SHP77 treated with DMSO at 0.1 percent for 48 hours (cell line): ENCODE measurements around the gene MYH1.
"Not testable (repeated sequence)": the region's sequence is repeated elsewhere in the genome, so short reads cannot be mapped to it uniquely, and the experiment has no call there.

ENCODE experiments used
- DNase-seq: peaks from one replicate; lab custom pipeline; 2025; lab: John Stamatoyannopoulos, UW

MYH1 gene

DNA sequence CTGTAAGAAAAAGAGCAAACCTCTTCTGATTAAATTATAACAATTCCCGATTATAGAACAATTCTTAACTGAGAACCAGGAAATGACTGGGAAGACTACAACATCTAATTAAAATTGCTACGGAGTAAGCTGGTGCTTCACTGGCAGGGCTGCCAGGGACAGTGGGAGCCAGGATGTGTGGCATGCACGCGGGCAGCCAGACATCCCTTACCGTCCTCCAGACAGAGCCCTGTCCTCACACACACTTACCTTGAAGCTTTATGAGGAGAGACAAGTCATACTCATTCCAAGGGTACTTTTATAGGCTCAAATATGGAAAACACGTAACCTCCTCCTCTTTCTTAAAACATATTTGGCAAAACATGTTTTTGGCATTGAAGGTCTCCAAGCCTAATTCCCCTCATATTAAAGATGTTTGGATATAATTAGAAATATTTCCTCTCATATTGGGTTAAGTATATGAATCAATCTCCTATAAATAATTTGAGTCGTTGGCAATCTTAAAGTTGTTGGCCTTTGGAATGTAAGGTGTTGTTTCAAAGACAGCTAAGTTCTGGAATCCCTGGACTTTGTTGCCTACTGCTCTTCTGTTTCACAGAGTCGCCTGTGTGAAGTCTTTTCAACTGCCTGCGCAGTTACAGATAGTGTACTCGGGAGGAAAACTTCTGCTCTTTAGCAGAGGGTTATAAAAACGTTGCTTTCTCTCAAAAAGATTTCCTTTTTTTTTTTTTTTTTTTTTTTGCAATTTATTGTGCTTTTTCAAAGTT, at the start of gene MYH1:
TSS of gene MYH1 (minus strand) at position 272 of the 767 bp plus-strand sequence. CDS start 1,900 bp downstream, outside the sequence.
- DNase-seq, result no peak

DNA sequence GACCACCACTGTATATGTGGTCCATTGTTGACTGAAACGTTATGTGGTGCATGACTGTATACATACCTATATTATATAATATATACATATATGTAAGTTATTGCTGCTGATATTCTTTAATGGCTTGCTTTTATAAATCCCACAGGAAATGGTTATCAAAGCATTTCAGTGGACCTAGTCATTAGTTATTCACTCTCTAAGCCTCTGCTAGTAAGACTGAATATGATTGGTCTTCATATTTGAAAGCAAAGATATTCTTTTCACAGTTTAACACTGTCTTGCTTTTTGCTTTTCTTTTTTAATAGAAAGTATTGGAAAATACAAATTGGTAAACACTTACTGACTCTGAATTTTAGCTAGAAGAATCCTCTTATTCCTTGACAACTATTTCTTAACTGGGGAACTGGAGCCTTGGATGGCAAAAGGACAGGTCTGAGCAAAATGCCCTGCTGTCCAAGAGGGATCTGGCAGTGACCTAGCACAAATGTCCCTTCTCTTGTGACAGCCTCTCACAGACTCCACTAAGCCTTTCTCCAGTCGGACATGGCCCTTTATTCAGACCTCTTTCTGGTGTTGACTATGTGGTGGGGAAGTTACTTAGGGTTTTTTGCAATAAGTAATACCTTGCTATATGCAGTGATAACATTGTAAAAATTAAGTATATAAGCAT, 45.8 kb upstream of the MYH1 start:
- no peak for DNase-seq

DNA sequence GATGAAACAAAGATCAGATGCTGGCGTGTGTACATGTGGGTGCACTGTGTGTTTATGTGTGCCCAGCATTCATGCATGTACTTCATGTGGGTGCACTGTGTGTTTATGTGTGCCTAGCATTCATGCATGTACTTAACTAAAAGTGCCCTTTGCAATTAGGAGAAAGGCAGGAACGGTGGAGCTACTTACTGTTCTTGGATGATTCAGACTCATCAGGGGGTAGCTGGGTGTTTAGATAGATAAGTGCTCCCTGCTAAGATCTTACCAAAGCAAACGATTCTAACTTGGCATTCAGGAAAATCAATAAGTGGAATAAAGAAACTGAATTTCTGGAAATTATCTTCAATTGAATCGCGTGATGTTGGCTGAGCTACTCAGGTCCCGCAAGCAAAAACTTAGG, 39.7 kb upstream of the MYH1 start:
- no peak for DNase-seq

DNA sequence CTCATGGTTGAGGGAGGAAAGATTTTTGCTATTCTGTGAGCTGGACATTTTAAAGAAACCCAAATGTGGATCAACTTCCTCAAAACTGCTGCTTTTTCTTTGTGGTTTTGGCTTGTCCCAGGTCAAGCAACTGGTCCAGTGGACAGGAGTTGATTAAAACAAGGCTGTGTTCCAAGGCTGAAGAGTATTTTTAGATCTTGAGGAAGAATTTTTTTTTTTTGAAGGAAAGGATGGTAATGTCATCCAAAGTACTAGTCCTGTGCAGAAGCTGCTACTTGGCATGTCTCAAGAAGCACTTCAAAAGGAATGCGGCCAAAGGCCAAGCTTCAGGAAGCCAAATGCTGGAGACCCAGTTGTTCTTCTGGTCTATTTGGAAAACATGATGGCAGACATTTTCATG, 39.1 kb upstream of the MYH1 start:
- no peak for DNase-seq

DNA sequence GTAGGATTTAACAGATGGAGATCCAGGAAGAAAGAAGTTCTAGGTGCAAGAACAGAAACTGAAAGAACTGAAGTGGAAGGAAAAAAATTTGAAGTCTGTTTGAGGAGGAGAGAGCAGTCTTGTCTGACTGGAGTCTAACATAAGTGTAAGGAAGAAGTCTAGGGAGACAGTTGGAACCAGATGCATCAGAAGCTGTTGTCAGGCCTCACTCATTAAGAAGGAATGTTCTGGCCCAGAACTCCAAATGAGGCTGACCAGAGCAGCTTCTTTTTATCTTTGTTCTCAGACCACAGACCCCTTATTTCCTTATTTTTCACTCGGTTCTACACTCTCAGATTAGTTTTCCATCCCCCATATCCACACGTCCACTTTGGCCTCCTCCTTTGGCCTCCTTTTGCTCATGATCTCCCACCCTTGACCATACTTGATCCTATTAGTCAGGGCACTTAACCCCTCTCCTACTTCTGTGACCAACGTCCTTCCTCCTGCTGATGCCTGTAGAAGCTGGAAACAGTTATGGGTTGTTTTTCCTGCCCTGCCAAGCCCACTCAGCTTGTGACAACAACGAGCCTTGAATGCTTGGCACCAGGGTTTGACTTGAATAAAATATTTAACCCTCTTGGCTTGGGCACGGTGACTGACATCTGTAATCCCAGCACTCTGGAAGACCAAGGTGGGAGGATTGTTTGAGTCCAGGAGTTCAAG, 38.1 kb upstream of the MYH1 start:
- DNase-seq, result no peak

DNA sequence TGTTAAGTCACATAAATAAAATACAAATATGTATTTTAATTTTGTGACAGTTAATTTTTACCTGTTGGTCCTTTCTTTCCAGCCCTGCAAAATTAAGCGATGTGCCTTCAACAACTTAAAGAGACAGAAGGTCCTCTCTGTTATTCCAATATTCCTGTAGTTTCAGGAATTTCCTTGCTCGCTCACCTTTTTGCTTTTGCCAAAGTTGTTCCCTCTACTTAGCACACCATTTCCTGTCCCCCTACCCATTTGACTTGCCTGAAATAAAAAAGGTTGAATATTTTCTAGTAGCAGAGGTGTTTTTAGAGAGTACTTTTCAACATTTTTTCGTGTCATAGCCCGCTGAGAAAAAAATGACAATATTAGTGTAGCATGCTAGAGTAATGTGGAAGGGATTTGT, 31.7 kb upstream of the MYH1 start:
- DNase-seq, result no peak

DNA sequence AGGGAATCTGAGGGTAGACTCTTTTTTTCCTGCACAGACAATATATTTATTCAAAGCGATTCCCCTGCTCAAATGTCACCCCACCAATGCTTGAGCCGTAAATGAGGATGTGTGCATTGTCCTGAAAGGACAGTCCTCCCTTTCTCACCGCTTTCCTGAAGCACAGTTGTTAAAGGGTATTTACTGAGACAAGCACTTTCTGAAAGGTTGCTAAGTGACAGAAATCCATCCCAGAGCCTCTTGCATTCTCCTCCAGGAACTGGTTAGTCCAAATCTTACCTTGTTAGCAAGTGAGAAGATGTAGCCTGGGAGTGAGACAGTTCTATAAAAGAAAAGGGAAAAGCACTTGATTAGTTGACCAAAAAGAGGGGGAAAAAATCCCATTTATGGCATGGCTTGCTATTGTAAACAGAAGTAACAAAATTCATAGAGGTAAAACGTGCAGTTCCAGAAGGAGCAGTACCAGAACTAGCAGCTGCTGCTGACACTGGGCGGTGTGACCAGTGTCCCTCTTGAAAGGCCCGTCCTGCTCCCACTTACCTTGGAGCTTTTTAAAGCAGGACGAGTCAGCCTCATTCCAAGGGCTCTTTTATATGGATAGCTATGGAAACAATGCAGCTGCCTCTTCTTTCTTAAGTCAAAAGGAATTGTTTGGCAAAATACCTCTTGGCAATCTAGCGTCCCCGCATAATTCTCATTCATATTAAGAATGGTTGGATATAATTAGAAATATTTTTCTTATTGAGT, 30.9 kb upstream of the MYH1 start, which contains the start of gene MYH2:
TSS of gene MYH2 (minus strand) at position 563 of the 747 bp plus-strand sequence. CDS start 1,738 bp downstream, outside the sequence.
- DNase-seq, result no peak

DNA sequence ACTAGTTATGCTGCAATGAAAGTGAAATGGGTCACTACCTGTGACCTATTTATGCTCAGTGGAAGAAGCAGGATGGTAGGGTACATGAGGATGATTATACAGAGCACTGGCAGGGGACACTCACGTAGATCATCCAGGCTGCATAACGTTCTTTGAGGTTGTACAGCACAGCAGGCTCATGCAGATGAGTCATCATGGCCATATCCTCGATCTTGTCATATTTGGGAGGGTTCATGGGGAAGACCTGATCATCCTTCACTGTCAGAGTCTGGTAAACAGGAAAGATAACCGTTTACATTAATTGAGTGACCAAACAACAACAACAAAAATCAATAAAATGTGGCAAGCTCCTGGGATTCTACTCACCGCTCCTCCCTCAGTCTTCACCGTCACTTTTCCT, 29.0 kb upstream of the MYH1 start:
- DNase-seq, result no peak

DNA sequence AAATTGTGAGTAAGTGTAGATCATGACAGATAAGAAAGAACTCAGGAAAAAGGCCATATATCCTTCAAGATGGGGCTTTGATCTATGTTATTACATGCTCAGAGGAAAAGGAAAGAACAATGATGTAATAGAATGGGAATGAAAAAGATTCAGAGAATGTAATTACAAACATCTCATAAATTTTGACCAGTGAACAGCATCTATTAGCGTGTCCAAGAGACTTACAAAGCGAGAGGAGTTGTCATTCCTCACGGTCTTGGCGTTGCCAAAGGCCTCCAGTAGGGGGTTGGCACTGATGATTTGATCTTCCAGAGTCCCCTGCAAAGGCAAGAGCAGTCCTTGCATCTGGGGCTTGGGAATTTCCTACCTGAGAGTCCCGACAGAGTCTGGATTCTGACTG, 25.1 kb upstream of the MYH1 start:
- not testable (repeated sequence) for DNase-seq

DNA sequence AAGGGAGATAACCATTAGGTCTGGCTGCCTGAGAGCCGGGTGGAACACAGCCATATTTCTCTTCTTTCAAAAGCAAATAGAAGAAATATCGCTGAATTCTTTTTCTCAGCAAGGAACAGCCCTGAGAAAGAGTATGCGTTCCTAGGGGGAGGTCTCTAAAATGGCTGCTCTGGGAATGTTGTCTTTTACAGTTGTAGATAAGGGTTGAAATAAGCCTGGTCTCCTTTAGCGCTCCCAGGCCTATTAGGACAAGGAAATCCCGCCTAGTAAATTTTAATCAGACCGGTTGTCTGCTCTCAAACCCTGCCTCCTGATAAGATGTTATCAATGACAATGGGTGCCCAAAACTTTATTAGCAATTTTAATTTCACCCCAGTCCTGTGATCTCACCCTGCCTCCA, 22.8 kb upstream of the MYH1 start:
- DNase-seq, result not testable (repeated sequence)

DNA sequence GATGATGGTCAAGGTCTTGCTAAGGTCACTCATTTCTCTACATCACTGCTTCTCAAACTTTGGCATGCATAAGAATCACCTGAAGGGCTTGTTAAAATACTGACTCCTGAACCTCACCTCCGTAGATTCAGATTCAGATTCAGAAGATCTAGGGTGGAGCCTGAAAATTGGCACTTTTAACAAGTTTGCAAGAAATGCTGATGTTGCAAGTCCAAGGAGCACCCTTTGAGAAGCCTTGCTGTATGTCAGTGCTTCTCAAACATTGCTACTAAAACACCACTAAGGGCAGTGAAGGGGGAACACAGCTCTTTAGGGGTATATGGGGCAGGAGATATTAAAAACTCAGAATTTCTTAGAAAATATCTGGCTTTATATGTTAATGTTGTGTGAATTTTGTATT, 13.7 kb upstream of the MYH1 start:
- DNase-seq, result no peak

DNA sequence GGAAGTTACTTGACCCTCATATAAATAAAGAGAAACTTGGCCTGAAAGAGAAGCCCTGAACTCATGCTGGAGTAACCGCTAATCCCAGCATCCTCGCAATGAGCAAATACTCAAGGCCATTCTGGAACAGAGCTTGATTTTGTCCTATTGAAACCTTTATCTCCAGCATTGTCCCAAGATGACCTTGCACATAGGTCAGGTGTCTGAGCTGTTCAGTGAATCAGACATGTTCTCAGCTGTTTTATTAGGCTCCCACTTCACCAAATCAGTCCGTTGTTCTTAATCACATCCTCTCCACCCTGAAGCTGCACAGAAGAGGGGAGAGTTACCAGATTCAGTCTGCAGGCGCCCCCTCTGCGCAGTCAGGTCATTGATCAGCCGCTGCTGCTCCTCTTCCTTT, 9.1 kb upstream of the MYH1 start:
- no peak for DNase-seq

DNA sequence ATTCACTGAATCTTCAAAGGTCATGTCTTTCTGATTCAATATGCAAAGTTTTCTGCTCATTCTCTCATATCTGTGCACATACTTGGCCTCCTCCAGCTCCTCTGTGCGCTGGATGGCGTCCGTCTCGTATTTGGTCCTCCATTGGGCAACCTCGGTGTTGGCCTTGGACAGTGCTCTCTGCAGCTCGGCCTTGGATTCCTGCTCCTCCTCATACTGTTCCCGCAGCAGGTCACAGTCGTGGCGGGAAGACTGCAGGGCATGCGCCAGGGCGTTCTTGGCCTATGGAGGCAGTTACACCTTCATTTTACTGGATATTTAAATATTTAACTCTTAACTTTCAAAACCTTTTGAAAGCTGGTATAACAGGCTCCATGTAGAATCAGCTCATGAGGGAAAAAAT, 8.2 kb upstream of the MYH1 start:
- DNase-seq, result no peak

DNA sequence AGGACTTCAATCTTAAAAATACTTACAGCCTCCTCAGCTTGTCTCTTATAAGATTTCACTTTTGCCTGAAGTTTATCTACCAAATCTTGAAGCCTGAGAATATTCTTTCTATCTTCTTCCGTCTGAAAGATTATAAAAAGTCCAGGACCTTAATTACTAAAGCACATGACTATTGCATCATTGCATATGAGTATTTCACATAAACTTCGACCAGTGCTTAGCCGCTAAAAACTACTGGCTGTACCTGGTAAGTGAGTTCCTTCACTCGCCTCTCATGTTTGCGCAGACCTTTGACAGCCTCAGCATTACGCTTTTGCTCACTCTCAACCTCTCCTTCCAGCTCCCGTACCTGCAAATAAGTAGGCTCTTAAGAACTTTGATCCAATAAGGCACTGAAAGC, 4.7 kb upstream of the MYH1 start:
- no peak for DNase-seq

DNA sequence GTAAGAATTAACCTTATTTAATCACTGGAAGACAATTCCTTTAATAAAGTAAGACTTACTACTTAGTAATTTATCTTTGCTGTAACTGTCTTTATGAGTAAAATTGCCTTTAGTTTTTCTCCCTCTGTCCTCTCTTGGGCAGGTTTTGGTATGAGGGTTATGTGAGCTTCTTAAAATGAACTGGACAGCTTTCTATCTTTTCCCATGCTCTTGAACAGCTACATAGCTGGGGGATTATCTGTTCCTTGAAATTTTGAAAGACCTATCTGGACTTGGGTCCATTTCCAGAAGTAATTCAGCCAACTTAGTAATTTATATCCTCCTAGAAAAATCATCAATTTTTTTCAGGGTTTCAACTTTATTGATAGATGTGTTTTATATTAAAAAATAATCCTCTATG, 3.6 kb upstream of the MYH1 start:
- no peak for DNase-seq

DNA sequence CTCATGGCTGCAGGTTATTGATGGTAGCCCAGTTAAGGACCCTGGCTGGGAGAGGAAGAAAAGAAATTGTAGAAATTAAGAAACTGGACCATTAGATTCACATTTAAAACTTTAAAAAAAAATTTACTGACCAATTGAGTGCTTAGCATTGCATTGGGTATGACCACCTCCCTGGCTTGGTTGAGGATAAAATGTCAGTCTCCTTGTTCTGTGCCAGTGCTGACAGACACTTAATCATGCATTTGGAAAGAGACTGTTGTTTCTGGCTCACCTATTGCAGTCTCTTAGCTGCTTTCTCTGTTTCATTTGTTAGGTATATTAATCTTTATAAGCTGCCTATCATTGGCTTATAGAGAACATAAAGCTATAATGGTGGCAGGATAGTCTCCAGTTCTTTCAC, 1.7 kb downstream of the MYH1 start:
- DNase-seq, result no peak

DNA sequence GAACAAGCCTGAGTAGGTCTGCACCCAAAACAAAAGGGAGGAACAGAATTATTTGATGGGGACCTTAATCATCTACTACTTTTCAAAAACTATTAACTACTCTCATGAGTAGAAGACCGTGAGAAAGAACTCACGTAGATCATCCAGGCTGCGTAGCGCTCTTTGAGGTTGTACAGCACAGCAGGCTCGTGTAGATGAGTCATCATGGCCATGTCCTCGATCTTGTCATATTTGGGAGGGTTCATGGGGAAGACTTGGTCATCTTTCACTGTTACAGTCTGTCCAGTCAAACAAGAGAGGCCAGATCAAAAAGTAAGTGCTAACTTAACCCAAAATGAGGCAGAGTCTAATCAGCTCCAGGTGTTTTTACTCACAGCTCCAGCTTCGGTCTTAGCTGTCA, 2.3 kb downstream of the MYH1 start:
- no peak for DNase-seq

DNA sequence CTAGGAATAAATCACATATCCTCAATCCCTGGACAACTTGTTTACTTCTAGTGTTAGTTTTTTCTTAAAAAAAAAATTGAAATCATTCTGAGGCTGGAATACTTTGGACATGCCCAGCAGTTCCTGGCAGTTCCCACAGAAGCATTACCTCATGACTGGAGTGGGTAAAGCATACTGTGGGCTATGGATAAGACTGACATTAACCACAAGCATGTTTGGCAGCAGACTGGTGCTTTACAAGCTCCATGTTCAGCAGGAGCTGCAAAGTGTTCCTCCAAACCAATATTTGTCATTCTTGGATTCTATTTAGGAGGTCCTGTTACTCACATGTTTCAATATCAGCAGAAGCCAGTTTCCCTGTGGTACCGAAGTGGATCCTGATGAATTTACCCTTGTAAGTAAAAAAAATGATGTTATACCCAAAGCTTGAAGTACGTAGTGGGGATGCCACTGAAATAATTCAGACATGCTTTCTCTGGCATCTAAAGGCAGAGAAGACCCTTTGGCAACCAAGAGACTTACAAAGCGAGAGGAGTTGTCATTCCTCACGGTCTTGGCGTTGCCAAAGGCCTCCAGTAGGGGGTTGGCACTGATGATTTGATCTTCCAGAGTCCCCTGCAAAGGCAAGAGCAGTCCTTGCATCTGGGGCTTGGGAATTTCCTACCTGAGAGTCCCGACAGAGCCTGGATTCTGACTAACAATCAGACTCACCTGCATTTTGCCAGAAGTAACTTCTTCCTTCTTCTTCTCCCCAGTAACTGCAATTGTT, 4.9 kb downstream of the MYH1 start:
- no peak for DNase-seq

DNA sequence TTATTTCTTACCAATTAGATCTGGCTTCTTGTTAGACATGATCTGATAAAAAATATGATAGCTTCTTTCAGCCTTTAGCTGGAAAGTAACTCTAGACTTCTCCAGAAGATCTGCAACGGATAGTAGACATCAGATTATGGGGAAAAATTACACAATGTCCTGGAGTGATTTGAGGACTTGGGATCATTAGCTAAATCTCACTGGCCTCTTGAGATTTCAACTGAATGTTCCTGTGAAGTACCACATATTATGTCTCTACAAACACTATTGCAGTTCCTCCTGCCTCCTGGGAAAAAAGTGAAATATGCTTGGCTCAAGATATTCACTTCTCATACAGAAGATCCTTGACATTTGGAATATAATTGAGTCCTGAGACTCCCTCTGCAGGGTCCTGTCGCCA, 5.5 kb downstream of the MYH1 start:
- DNase-seq, result no peak

DNA sequence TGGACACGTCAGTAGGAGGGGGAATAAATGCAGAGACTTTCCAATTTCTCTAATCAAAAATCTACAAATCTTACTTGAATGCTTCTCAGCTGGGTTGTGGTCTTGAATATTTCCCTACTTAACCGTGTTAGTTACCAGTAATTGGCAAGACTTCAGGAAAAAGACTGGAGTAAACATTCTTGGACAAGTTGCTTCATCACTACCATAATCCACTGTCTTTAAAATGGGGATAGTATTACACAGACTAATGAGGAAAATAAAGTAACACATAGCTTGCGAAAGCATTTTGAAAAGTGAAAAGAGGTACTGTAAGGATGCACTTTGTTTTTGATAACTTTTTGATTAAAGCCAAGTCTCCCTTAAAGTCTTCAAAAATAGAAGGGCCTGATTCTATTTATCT, 18.4 kb downstream of the MYH1 start:
- no peak for DNase-seq

DNA sequence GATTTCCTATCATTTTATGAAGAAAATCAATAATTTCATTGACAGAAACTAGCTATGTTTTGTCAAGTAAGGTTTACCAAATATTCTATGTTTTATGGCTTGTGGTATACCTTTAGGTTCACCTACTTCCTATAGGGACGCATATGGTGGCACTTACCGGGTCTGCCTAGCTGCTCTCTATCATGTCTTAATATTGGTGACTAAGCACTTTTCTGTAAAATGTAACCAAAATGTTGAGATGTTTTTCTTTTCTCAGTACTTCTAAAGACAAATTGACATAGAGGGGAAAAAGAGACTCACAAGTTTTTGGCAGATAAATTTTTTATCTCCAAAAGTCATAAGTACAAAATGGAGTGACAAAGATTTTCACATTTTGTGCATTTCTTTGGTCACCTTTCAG, 26.3 kb downstream of the MYH1 start:
- DNase-seq, result no peak

DNA sequence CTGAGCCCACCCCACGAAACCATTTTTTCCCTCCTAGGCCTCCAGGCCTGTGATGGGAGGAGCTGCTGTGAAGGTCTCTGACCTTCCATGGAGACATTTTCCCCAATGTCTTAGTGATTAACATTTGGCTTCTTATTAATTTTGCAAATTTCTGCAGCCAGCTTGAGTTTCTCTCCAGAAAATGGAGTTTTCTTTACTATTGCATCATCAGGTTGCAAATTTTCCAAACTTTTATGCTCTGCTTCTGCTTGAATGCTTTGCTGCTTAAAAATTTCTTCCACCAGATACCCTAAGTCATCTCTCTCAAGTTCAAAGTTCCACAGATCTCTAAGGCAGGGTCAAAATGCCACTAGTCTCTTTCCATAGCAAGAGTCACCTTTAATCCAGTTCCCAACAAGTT, 36.1 kb downstream of the MYH1 start:
- no peak for DNase-seq
